Ecto neural progenitor cell (in vitro differentiated cells): ENCODE measurements around the gene SERAC1.
"Not testable (repeated sequence)": the region's sequence is repeated elsewhere in the genome, so short reads cannot be mapped to it uniquely, and the experiment has no call there.

Experiments
- DNase-seq: peaks from one replicate; pipeline ENCODE4 v3.0.0-alpha.2; 2018; ENCODE audit warnings: low spot score

The SERAC1 gene

DNA sequence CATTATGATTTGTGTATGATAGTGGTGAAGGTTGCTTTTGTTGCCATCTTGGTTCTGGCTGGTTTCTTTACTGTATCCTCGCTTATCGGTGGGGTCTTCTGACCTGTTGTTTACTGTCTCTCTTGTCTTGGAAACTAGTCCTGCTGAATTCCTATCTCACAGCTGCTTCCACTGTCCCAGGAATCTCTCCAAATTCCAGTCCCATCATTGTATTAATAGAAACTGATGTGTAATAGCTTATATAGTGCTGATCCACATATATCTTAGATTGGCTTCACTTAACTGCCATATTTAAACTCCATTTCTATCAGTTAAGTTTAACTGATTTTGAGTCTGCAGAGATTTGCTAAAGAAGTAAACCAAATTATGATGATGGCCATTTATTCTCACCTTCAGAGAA is 6.0 kb upstream of the SERAC1 start:
- no peak for DNase-seq

DNA sequence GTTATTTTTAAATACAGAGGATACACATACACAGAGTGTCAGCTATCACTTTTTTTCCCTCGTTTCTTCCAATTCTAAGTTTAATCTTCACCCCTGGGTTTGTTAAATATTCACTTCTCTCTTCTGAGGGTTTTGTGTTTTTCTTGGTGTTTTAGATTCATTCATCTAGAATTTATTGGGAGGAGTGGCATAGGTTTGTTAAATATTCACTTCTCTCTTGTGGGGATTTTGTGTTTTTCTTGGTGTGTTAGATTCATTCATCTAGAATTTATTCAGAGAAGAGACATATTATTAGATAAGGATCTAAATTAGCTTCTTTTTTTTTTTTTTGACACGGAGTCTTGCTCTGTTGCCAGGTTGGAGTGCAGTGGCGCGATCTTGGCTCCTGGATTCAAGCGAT is 3.9 kb upstream of the SERAC1 start:
- no peak for DNase-seq

GRCh38 chr6:158170656-158171081 is 2.6 kb upstream of the SERAC1 start:
- DNase-seq: no peak

- not testable (repeated sequence) for DNase-seq
Measured at GRCh38 chr6:158169634-158170033, 1.6 kb upstream of the SERAC1 start.

DNA sequence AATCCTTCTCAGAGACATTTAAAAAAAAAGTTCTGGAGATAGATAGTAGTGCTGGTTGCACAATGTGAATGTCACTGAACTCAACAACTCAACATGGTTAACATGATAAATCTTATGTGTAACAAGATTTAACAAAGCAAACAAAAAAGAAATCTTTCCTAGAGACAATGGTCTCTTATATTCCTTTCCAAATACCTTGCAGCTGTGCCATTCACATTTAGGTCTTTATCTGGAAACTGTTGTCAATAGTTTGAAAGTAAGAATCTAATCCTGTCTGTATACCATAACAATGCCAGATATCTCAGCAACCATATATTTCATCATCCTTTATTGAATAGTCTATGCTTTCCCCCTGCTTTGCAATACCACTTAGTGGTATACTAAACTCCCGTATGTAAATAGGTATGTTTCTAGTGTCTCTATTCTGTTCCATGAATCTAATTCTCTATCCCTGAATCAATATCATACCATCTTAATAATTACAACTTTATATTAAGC is 2.1 kb downstream of the SERAC1 start:
- no peak for DNase-seq

DNA sequence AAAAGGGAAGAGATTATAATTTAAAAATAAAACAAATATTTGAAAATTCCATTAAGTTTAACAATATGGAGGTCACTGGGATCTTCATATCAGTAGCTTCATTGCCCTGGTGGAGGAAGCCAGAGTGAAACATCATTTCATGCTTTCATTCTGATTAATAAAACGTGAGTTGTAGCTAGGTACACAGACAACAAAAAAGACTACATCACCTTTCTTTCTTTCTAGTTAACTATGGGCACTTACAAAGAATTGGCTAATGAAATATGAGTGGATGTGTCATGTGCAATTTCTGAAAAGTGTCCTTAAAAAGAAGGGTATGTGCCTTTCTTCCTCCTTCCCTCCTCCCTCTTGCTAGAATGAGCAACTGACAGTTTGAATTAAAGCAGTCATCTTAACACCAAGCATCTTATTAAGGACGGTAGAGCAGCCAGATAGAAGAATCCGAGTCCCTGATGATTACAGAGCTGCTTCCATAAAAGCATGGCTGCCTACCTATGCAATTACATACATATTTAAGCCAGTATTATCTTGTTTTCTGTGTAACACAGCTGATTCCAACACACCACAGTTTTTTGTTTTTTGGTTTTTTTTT is 3.4 kb downstream of the SERAC1 start:
- DNase-seq: no peak

DNA sequence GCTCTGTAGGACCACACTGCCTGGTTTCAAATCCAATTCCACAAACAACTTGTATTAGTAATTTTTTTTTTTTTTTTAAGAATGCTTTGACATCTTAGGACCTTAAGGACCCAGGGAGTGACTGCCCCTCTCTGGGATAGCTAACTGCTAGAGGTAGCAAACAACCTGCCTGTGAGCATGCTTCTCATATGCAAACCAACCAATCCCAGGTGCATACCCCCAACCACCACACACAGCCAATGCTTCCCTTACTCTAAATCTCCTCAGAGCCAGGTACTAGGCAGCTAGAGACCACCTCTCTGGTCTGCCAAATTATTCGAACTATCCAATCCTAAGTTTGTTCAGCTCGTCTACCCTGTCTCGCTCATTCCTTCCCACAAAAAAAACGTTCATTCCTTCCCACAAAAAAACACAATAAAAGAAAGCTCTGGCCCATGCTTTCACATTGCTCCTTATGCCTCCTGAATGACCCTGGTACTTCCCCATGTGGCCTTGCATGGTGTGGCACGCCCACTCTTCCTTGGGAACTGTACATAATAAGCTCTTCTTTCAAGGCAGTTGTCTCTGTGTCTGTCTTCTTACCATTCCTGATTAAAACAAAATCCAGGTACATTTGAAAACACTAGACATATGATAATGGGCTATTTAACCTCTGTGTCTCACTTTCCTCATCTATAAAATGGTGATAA is 6.4 kb downstream of the SERAC1 start:
- DNase-seq: no peak

GRCh38 chr6:158160932-158161539 is 7.0 kb downstream of the SERAC1 start:
- DNase-seq: no peak

DNA sequence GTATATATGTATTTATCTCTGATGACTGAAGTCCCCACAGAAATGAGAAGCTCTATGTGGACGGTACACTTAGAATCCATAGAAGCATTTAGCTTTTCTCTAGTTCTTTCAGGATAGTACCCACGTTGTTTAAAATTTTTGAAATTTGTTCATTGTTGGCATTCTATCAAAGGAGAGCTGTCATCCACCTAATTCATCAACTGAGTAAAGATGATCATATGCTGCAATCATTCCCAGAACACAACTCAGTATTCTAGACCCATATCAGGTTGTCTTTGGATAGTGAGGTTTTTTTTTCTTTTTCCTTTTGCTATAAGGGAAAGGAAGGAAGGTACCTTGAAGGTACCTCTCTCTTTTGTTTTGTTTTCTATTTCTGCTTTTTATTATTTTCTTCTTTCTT is 9.3 kb downstream of the SERAC1 start:
- no peak for DNase-seq

GRCh38 chr6:158158123-158158522 is 9.9 kb downstream of the SERAC1 start:
- no peak for DNase-seq

GRCh38 chr6:158157064-158157764 is 10.8 kb downstream of the SERAC1 start:
- no peak for DNase-seq

GRCh38 chr6:158154816-158155215 is 13.2 kb downstream of the SERAC1 start:
- DNase-seq: no peak

GRCh38 chr6:158153576-158153975 is 14.5 kb downstream of the SERAC1 start:
- DNase-seq: no peak

GRCh38 chr6:158152659-158153058 is 15.4 kb downstream of the SERAC1 start:
- no peak for DNase-seq

GRCh38 chr6:158152025-158152424 is 16.0 kb downstream of the SERAC1 start:
- DNase-seq: not testable (repeated sequence)

GRCh38 chr6:158150701-158151100 is 17.4 kb downstream of the SERAC1 start:
- DNase-seq: no peak

GRCh38 chr6:158149641-158150040 is 18.4 kb downstream of the SERAC1 start:
- no peak for DNase-seq

- DNase-seq: no peak
Measured at GRCh38 chr6:158143700-158144099, 24.4 kb downstream of the SERAC1 start.

DNA sequence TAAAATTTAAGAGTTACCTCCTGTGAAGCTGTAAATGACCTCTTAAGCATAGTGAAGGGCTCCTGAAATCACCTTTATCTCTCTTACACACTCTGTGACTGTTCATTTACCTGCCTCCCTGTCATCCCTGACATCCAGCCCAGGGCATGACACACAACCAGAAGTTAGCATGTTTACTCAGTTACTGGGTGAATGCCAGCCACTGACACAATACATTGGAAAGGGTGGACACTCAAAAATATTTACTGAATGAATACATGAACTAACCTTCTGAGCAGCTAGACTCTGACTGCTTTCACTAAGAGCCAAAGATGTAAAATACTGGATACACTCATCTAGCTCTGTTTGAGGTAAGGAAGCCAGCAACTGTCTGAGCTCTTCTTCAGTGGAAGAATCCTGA is 25.3 kb downstream of the SERAC1 start:
- no peak for DNase-seq

DNA sequence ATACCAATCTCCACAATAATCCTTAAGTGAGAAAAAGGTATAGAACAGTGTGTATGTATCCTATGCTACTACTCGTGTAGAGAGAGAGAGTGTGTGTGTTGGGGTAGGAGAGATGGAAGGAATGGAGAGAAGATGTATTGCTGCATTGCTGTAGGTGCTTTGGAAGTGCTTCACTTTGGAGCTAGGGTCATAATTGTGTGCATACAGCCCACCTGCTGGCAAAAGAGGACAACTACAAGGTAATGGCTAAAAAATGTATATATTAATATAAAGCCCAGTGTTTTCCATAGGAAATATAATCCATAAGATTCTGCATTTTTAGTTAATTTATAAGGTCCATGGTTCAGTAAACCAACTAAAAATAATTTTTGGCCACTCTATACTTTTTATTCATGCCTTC is 36.1 kb downstream of the SERAC1 start:
- no peak for DNase-seq

DNA sequence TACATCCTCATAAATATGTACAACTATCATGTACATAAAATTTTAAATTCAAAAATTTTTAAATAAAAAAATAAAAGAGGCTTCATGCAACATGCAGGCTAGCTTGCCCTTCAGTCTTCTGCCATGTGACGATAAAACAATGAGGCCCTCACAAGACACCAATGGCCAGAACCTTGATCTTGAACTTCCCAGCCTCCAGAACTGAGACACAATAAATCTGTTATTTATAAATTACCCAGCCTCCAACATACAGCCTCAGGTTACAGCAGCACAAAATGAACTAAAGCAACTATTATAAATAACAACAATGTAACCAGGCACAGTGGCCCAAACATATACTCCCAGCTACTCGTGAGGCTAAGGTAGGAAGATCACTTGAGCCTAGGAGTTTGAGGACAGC is 42.8 kb downstream of the SERAC1 start:
- DNase-seq: no peak

- no peak for DNase-seq
Measured at GRCh38 chr6:158124288-158124687, 43.8 kb downstream of the SERAC1 start.

DNA sequence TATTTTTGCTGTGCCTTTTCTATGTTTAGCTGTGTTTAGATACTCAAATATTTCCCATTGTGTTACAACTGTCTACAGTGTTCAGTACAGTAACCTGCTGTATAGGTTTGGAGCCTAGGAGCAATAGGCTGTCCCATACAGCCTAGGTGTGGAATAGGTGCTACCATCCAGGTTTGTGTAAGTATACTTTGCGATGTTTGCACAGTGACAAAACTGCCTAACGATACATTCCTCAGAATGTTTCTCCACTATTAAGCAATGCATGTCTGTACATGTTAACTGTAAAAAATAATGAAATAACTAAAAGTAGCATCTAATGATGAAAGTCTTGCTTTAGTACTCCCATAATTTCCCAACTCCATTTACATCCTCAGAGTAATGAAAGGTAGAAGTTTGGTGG is 46.0 kb downstream of the SERAC1 start:
- DNase-seq: no peak
